GM19238 (cell line): Measurements from ENCODE around the gene FARS2.

Experiments used
- DNase-seq: peaks from one replicate; pipeline ENCODE4 v3.0.0; 2011; ENCODE audit warnings: low spot score; ENCODE audit not compliant: insufficient read length

The FARS2 gene

GRCh38 chr6:5751525-5752390 lies 490.4 kb downstream of the FARS2 start:
- DNase-seq = no peak

GRCh38 chr6:5752391-5752680 lies 491.0 kb downstream of the FARS2 start:
- DNase-seq = no peak

- no peak for DNase-seq
Measured at GRCh38 chr6:5753209-5753608, 491.9 kb downstream of the FARS2 start.

GRCh38 chr6:5754904-5755303 lies 493.6 kb downstream of the FARS2 start:
- no peak for DNase-seq

- no peak for DNase-seq
Measured at GRCh38 chr6:5759571-5759970, 498.3 kb downstream of the FARS2 start.

GRCh38 chr6:5761370-5761769 lies 500.1 kb downstream of the FARS2 start:
- DNase-seq = no peak

- DNase-seq = no peak
Measured at GRCh38 chr6:5762561-5762968, 501.3 kb downstream of the FARS2 start.

- no peak for DNase-seq
Measured at GRCh38 chr6:5763407-5763806, 502.1 kb downstream of the FARS2 start.

- no peak for DNase-seq
Measured at GRCh38 chr6:5763871-5764270, 502.6 kb downstream of the FARS2 start.

- DNase-seq = no peak
Measured at GRCh38 chr6:5764401-5764955, 503.2 kb downstream of the FARS2 start.

- no peak for DNase-seq
Measured at GRCh38 chr6:5765141-5765760, 503.9 kb downstream of the FARS2 start.

- DNase-seq = no peak
Measured at GRCh38 chr6:5766260-5766659, 504.9 kb downstream of the FARS2 start.

GRCh38 chr6:5767471-5767870 lies 506.2 kb downstream of the FARS2 start:
- no peak for DNase-seq

GRCh38 chr6:5771211-5771610 lies 509.9 kb downstream of the FARS2 start:
- DNase-seq = no peak

- DNase-seq = no peak
Measured at GRCh38 chr6:5771759-5772390, 510.6 kb downstream of the FARS2 start.

- no peak for DNase-seq
Measured at GRCh38 chr6:5772408-5773120, 511.3 kb downstream of the FARS2 start.

GRCh38 chr6:5776104-5776503 lies 514.8 kb downstream of the FARS2 start:
- DNase-seq = no peak

GRCh38 chr6:5776706-5777390 lies 515.5 kb downstream of the FARS2 start:
- DNase-seq = no peak

GRCh38 chr6:5778317-5778857 lies 517.1 kb downstream of the FARS2 start:
- DNase-seq = no peak

GRCh38 chr6:5778906-5779305 lies 517.6 kb downstream of the FARS2 start:
- no peak for DNase-seq

- no peak for DNase-seq
Measured at GRCh38 chr6:5781019-5781418, 519.7 kb downstream of the FARS2 start.
